HG03060 (cell line): ENCODE data around the gene USH1C.

Experiments
- ATAC-seq: cut with Tn5 transposase; IDR thresholded peaks from one replicate; pipeline ENCODE4 v1.9.1; 2021; ENCODE audit warnings: low read depth, moderate number of reproducible peaks; ENCODE audit not compliant: unreplicated experiment

USH1C gene

DNA sequence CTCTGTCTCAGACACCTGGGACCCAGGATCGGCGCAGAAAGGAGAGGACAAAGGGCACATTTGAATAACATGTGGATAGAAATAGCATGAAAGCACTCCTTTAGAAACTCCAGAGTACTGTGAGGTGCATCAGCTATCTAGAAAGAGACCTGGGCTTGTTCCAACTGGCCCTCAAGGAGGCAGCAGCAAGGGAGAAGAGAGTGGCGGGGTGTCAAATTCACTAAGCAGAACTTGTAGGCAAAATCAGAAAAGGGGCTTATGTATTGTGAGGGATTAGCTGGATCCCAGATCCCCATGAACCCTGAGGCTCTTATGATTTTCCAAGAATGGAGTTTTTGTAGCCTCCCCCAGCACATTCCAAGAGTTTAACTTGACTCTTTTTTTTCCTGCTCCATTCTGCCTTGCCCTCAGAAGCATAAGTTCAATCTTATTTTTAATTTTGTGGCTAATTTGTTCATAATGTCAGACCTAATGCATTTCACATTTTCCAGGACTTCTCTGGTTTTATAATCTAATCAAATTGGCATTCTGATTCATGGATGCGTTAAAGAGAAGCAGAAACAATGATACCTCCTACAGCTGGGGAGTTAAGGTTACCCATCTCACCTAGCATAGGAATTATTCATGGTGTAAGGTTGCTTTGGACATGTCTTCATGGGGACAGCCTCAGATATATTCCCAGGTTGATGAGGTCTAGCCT is 33.6 kb downstream of the USH1C start:
- no peak for ATAC-seq

DNA sequence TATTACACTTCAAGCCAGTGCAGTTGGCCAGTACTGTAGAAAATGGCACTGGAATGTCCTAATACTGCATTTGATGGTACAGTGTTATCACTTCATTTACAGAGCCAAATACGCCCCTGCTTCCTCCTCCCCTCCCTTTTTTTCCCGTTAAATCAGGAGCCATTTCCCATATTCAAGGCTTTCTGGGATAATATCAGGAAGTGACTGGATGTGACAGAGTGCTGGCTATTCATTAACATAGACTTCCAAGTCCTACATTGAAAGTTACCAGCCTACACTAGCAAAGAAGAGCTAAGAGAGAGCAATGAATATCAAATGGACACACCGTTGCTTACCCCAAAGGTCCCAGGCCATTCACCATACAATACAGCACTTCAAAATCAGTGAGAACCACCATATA is 35.4 kb downstream of the USH1C start:
- ATAC-seq, result no peak

DNA sequence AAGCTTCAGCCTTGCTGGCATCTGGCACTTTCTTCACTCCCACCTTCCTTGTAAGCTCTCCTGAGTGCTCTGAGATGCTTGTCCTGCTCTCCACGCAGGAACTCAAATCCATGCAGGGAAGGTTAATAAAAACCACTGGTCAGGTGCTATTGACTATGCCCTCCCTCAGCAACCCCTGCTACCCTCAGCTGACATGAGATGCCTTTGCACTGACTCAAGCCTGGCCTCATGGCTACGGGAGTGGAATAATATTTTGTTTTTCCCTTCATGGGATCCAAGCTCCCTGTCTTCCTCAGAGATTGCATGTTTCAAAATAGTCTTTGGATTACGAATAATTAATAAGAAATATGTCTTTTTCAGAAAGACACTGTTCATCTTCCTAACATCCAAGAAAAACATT is 35.9 kb downstream of the USH1C start:
- no peak for ATAC-seq

DNA sequence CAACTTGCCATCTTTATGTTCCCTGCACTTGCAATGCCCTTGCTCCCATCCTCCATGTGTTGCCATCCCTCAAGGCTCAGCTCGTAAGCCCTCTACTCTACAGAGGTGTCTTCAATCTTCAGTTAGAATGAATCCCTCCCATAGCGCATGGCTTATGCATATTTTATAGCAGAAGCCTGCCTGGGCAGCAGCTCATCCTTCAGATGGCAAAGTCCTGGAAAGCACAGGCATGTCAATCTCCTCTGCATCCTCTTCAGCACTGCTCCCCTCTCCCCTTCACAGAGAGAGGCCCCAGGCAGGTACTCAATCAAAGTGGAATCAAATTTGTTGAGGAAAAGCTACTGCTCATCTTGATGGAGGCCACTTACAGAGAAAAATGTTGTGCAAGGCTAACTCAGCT is 36.4 kb downstream of the USH1C start:
- ATAC-seq, result no peak

DNA sequence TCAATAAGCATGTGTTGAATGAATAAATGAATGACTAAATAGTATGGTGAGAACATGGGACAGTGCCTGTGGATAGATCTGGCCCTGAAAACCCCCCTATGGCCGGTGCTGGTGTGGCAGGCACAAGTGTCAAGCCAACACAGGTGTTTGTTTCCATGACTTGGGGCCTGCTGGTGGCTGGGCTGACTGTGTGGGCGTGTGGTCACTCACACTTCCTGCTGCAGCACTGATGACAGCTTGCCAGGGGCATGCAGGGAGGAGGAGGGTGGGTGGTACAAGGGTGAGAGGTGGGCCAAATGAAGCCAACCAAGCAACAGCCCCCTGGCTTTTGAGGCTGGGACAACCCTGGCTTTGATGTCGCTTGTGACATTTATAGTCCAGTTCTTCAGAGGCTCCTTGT is 37.3 kb downstream of the USH1C start:
- peak; percentile 43 for ATAC-seq

DNA sequence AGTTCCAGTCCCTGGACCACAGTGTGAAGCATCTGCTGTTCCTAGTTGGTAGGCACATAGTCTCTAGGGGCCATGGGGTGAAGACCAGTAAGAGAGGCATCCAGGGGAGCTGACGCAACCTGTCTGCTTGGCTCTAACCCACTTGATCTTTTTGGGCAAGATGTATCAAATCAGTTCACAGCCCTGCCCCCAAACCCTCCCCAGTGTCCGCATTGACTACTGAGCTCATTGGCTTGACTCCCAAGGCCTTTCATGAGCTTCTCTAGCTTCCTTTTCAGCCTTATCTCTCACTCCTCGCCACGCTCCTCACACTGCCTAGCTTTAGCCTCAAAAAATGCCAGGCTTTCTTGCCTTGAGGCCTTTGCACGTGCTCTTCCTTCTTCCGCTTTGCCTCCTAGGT is 37.9 kb downstream of the USH1C start:
- no peak for ATAC-seq

DNA sequence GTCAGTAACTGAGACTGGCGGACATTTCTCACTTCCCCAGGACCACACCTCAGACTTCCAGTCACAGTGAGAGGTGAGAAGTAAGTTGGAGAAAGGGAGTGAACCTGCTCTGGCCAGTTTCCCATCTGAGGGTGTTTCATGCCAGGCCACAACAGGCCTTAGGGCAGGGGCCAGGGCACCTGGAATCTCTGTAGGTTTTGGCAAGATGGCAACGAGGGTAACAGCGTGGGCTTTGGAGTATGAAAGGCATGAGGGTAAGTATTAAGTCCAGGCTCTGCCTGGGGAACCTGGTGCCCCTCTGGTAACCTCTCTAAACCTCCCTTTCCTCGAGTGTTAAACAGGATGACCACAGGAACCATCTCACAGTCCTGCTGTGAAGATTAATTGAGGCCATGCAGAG is 39.1 kb downstream of the USH1C start:
- no peak for ATAC-seq

DNA sequence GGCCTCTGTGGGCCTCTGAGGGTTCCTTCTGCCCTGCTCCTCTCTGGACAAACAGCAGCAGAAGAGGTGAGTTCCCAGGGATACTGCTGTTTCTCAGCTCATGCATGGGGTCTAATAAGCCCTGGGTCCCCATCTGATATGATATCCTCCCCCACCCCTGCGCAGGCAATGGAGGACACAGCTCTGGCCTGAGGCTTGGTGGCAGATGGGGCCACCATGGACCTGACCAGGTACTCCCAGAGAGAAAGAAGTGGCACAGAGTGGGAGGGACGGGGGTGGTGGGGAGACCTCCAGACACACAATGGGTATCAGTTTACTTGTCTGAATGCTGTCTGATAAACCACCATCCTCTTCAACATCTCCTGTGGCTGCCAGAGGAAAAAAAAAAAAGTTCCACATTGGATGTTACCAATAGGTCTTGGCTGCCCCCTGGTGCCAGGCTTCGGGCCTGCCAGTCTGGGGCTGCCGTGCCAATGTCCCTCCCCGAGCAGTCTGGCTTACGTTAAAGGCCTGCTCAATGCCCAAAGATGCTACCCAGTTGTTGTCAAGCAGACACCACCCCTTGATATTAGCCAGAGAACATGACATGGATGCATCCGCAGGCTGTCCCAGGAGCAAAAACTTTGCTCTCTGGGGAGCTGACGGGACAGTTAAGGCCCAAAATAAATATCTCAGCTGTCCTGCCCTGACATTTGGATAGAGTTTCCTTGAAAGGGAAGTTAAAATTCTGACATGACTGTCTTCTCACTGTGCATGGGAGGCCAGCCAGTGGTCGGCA is 39.7 kb downstream of the USH1C start:
- no peak for ATAC-seq

DNA sequence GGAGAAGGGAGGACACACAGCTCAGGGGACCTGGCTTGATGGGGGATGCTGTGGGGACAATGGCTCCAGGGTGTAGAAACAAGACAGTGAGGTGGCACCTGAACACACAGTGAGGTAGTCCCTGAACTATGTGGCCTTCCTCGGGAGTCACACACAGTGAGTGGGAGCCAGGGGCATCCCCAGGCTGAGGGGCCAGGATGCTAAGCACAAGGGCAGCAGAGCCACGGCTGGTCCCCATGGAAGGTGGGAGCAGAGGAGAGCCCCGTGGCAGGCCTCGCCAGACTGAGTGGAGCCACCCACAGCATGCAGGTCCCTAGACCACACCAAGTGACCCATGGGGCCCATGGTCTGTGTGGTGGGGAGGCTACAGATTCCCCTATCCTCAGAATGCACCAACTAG is 41.6 kb downstream of the USH1C start:
- ATAC-seq, result no peak

DNA sequence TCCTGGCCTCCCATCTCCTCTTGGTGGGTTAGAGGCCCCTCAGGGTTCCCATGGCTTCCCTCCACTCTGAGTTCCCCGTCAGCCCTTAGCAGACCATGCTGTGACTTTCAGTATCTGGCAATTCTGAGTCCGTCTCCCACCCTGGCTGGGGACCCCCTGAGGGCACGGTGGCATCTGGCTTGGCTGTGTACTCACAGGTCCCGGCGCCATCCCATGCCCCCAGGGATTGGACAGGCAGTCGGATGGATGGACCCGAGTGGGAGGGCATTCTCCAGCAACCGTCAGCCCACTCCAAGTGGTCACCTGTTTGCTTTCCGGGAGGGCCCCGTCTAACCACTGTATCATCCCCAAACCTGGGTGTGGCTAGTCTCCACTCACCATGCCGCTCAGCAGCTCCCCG is 43.5 kb downstream of the USH1C start:
- ATAC-seq, result no peak

DNA sequence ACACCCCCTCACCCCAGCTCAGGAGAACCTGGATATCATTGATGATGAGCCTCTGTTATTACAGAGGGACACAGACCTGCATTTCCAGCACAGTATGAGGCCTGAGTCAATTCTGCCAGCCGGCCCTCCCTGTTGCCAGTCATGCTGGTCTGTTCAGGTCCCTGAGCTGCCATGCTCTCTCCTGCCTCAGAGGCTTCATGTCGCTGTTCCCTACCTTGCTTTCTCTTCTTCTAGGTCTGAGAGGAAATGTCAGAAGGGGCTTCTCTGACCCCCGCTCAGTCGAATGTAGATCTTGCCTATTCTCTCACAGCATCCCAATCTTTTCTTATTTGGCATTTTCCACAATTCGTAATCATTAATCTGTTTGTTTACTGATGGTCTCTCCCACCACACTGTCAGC is 45.7 kb downstream of the USH1C start:
- ATAC-seq, result no peak

DNA sequence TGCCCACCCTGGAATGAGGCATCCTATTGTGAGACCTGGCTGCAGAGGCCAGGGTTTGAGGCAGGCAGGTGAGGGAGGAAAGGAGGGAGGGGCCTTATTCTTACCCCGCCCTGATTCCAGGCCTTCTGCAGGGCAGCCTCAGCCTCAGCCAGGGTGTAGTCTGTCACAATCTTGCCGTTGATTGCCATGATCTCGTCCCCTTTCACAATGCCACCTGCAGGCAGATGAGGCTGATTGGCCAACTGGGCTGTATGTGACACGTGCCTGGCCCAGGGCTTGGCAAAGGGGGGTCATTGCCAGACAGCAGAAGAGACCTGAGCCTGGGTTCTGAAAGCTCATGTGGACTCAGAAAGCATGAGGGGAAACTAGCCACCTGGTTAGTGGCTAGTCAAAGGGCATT is 46.2 kb downstream of the USH1C start:
- no peak for ATAC-seq

DNA sequence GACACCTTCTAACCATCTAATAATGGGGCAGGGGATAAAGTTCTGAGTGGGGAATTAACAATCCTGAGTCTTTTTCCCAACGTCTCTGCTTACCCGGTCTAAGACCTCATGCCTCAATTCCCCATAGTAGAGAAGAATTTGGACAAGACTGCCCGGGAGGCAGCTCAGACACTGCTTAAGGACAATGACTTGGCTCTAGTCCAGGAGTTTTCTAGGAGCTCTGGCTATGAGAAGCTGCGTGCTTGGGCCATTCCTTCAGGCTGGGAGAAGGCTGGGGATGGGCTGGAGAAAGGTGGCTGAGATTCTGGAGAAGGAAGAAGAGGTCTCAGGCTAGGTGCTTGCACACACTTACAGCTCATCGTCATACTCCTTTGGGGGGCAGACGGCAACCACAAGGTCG is 47.8 kb downstream of the USH1C start:
- ATAC-seq, result no peak

DNA sequence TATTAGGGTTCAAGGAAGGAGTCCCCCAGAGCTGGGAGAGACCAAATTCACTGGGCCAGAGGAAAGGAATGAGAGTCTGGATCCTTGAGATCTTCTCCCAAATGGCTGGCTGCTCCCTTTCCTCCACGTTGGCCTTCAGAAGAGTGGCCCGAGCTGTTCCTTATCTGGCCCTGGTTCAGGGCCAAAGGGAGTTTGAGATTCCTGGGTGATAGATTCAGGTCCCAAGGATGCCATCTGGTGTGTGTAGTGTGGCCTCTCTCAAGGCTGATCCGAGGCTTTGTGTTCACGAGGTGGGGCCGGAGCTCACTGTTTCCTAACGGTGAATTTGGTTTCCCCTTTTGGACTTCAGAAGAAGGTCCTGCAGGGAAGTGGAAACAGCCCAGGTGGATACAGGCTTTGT is 50.2 kb downstream of the USH1C start:
- no peak for ATAC-seq

DNA sequence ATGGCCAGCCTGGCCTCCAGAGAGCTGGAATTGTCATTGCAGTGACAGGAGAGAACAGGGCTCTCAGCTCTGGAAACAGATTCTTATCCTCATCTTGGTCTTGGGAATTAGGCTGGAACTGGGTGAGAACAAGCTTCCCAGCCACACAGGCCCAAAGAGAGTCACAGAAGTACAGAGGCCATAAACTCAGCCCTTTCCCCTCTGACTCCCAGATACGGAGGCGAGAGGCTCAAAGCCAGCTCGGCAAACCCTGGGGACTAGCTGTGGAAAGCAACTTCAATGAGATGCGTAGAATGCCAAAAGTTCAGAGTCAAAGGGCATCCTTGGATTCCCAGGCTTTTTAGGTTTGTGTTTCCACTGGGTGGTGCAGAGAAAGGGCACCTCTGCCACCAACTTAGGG is 53.3 kb downstream of the USH1C start:
- no peak for ATAC-seq

DNA sequence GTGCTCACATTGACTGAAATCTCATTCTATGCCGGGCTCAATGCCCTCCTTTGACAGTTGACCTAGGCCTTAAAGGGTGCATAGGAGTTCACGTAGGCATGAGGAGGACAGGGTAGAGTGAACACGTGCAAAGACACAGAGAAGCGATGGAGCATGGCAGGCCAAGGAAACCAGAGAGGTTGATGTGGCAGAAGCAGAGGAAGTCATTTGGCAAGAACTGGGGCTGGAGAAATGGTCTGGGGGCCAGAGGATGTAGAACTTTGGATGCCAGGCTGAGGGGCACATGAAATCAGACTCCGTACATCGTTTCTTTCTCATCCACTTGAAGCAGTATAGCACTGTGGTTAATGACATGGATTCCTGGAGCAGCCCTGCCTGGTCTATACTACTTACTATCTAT is 54.0 kb downstream of the USH1C start:
- no peak for ATAC-seq

DNA sequence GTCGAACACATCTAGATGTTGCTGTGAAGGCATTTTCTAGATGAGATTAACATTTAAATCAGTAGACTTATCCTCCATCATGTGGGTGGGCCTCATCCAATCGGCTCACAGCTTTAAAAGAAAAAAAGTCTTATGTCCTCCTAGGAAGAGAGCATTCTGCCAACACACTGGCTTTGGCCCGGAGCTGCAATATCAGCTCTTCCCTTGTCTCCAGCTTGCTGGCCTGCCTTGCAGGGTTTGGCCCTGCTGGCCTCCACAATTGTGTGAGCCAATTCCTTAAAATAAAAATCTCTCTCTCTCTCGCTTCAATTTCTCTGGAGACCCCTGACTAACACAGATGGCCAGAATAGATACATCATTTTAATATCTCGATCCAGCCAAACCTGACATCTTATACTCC is 54.5 kb downstream of the USH1C start:
- ATAC-seq, result no peak

DNA sequence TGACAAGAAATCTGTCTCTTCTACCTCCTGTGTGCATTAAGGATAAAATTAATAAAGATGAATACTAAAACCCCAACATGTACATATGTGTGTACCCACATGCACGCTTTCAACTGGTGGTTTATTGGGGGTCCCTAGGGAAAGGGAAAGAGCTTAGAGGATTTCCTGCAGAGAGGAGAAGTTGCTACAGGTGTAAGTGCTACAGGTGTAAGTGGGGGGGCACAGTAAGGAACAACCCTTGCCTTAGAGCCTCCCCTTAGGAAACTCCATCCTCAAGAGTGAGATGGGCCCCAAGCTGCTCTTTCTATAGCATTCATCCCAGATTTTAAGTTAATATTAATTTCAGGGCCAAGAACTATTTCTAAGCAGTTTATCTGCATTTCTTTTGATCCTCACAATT is 55.7 kb downstream of the USH1C start:
- ATAC-seq, result no peak

DNA sequence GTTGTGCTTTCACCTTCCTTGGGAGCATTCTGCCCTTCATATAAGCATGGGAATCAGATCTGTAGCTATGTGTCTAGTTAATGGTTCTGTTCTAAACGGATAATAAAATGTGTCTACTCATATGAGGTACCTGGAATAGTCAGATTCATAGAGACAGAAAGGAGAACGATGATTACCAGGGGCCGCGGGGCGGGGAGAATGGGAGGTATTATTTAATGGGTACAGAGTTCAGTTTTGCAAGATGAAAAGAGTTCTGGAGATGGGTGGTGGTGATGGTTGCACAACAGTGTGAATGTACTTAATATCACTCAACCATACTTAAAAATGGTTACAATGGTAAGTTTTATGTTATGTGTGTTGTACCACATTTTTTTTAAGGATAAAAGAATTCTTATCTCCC is 57.6 kb downstream of the USH1C start:
- ATAC-seq, result no peak

DNA sequence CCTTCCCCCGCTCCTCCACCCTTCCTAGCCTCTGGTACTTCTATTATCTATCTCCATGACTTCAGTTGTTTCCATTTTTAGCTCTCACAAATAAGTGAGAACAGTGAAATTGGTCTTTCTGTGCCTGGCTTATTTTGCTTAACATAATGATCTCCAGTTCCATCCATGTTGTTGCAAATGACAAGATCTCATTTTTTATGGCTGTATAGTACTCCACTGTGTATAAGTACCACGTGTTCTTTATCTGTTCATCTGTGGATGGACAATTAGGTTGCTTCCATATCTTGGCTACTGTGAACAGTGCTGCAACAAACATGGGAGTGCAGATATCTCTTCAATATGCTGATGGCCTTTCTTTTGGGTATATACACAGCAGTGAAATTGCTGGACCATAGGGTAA is 60.7 kb downstream of the USH1C start:
- no peak for ATAC-seq

DNA sequence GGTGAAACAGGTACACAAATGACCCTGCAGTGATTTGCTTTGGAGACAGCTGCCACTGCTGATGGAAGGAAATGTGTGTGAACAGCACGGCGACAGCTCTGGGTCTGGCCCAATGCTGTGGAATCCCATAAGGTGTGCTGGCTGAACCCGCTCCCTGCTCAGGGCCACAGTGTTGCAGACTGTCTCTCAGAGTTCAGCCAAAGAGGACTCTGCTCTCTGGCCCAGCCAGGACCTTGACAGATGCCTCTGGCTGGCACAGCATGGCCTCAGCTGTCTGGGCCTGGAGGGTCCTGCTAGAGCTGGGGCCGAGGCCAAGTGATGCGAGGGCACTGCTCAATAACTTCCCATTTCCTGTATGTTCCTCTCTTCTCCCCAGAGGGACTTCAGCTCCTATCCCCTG is 62.3 kb downstream of the USH1C start:
- ATAC-seq, result no peak
